IMR-90 (cell line): Measurements from ENCODE around the gene KLHL2. TPM values are rescaled to one million over a fixed set of nuclear protein-coding genes. Genes with fewer than 3 reads are reported as not detected.

ENCODE experiments used
- ATAC-seq: fragments of 200-7000 bp; cut with Tn5 transposase; 2 replicates; pipeline ENCODE4 v1.9.1; 2020; ENCODE audit warnings: low read depth, mild to moderate bottlenecking, moderate library complexity
- BruUV-seq: library from RNA; stranded (reverse); fragments of 400-500 nt; replicated peaks from 2 replicates; lab custom pipeline; 2021; lab: Mats Ljungman, UMichigan
- CTCF ChIA-PET: fragments of 300-600 bp; formaldehyde crosslinking; extraction: SDS; loops from one replicate; lab custom pipeline; 2021; ENCODE audit warnings: antibody characterized with exemption; lab: Yijun Ruan, JAX
- POLR2A ChIA-PET: fragments of 300-600 bp; sonication (Branson Sonifier 250); formaldehyde crosslinking; loops from one replicate; lab custom pipeline; 2022; ENCODE audit warnings: antibody characterized with exemption; ENCODE audit not compliant: unreplicated experiment; lab: Charles Lee
- DNase-seq: peaks from one replicate; pipeline ENCODE4 v3.0.0; 2013
- H2AFZ ChIP-seq: replicated peaks from 2 replicates; pipeline ENCODE3; 2013; ENCODE audit warnings: low read length, mild to moderate bottlenecking; ENCODE audit not compliant: poor library complexity
- H2AK5ac ChIP-seq: 2 replicates; pipeline ENCODE4 v1.6.1; 2013; ENCODE audit warnings: low read depth, low read length, inconsistent platforms
- H2AK9ac ChIP-seq: replicated peaks from 2 replicates; pipeline ENCODE3; 2013; ENCODE audit warnings: mild to moderate bottlenecking, low read depth, low read length, moderate library complexity; ENCODE audit not compliant: poor library complexity
- H2BK120ac ChIP-seq: 2 replicates; pipeline ENCODE4 v1.6.1; 2013; ENCODE audit warnings: low read depth, low read length, inconsistent platforms
- H2BK15ac ChIP-seq: 3 replicates; pipeline ENCODE4 v1.6.1; 2013; ENCODE audit warnings: low read depth, low read length, inconsistent platforms
- H2BK20ac ChIP-seq: 2 replicates; pipeline ENCODE4 v1.6.1; 2013; ENCODE audit warnings: low read depth, mild to moderate bottlenecking, inconsistent platforms, low read length, moderate library complexity
- H2BK5ac ChIP-seq: 2 replicates; pipeline ENCODE4 v1.6.1; 2013; ENCODE audit warnings: mild to moderate bottlenecking, low read depth, low read length, inconsistent platforms; ENCODE audit not compliant: poor library complexity, severe bottlenecking
- H3K14ac ChIP-seq: replicated peaks from 2 replicates; pipeline ENCODE4 v1.6.1; 2013; ENCODE audit warnings: low read depth, low read length, inconsistent platforms
- H3K18ac ChIP-seq: 2 replicates; pipeline ENCODE4 v1.6.1; 2013; ENCODE audit warnings: low read depth, low read length, control low read depth
- H3K23ac ChIP-seq: 2 replicates; pipeline ENCODE4 v1.6.1; 2013; ENCODE audit warnings: low read depth, low read length, inconsistent platforms
- H3K27ac ChIP-seq: 2 replicates; pipeline ENCODE4 v1.5.1; 2013; ENCODE audit warnings: mild to moderate bottlenecking, control low read depth, low read length; ENCODE audit not compliant: insufficient read depth
- H3K27me3 ChIP-seq: 2 replicates; pipeline ENCODE4 v1.6.1; 2013; ENCODE audit warnings: low read length; ENCODE audit not compliant: control insufficient read depth, insufficient read depth
- H3K36me3 ChIP-seq: 2 replicates; pipeline ENCODE4 v1.6.1; 2013; ENCODE audit warnings: low read length, mixed read lengths; ENCODE audit not compliant: control insufficient read depth, insufficient read depth
- H3K4ac ChIP-seq: 2 replicates; pipeline ENCODE4 v1.6.1; 2013; ENCODE audit warnings: low read depth, low read length, inconsistent platforms
- H3K4me1 ChIP-seq: 2 replicates; pipeline ENCODE4 v1.6.1; 2013; ENCODE audit warnings: low read length, mixed read lengths; ENCODE audit not compliant: control insufficient read depth, insufficient read depth
- H3K4me2 ChIP-seq: 2 replicates; pipeline ENCODE4 v1.6.1; 2013; ENCODE audit warnings: low read depth, mild to moderate bottlenecking, control low read depth, low read length, moderate library complexity
- H3K4me3 ChIP-seq: 2 replicates; pipeline ENCODE4 v1.5.1; 2013; ENCODE audit warnings: low read depth, mild to moderate bottlenecking, control low read depth, low read length, moderate library complexity; ENCODE audit not compliant: insufficient read depth
- H3K56ac ChIP-seq: 2 replicates; pipeline ENCODE4 v1.6.1; 2013; ENCODE audit warnings: low read length, inconsistent platforms; ENCODE audit not compliant: insufficient read depth; ENCODE audit errors: extremely low read depth
- H3K79me1 ChIP-seq, 2 experiments: 2 replicates each; pipeline ENCODE4 v1.6.1; 2013; ENCODE audit warnings: low read length in 2 of 2, inconsistent platforms in 1 of 2, low read depth in 1 of 2
- H3K9ac ChIP-seq: 2 replicates; pipeline ENCODE4 v1.6.1; 2013; ENCODE audit warnings: low read depth, low read length, control low read depth
- H3K9me1 ChIP-seq: 2 replicates; pipeline ENCODE4 v1.6.1; 2013; ENCODE audit warnings: low read length, inconsistent platforms; ENCODE audit not compliant: insufficient read depth
- H3K9me3 ChIP-seq: 2 replicates; pipeline ENCODE4 v1.6.1; 2013; ENCODE audit warnings: low read length; ENCODE audit not compliant: control insufficient read depth, insufficient read depth
- H4K20me1 ChIP-seq: 2 replicates; pipeline ENCODE4 v1.6.1; 2013; ENCODE audit warnings: low read length, inconsistent platforms; ENCODE audit not compliant: insufficient read depth
- H4K5ac ChIP-seq: 2 replicates; pipeline ENCODE4 v1.6.1; 2013; ENCODE audit warnings: mild to moderate bottlenecking, low read depth, low read length, control low read depth
- H4K8ac ChIP-seq, 2 experiments: 2 replicates each; pipeline ENCODE4 v1.6.1; 2013; ENCODE audit warnings: low read depth in 2 of 2, low read length in 2 of 2, control low read depth in 1 of 2, inconsistent platforms in 1 of 2
- H4K91ac ChIP-seq: 2 replicates; pipeline ENCODE4 v1.6.1; 2013; ENCODE audit warnings: low read depth, low read length, inconsistent platforms; ENCODE audit not compliant: insufficient read depth
- BHLHE40 ChIP-seq: fragments of 150-350 bp; IDR thresholded peaks from 2 replicates; pipeline ENCODE4 v1.6.1; 2016; ENCODE audit warnings: mild to moderate bottlenecking, low read depth, low read length
- CEBPB ChIP-seq: IDR thresholded peaks from 2 replicates; pipeline ENCODE4 v1.6.1; 2012; ENCODE audit warnings: low read depth, low read length, improper control_type of control experiment
- CTCF ChIP-seq: conservative IDR thresholded peaks from 2 replicates; pipeline ENCODE4 v1.5.1; 2012; ENCODE audit warnings: mild to moderate bottlenecking, low read depth, low read length, improper control_type of control experiment
- ELK1 ChIP-seq: fragments of 150-350 bp; IDR thresholded peaks from 2 replicates; pipeline ENCODE4 v1.6.1; 2016; ENCODE audit warnings: low read depth, mild to moderate bottlenecking, low read length, moderate library complexity, borderline replicate concordance
- MAFK ChIP-seq: IDR thresholded peaks from 2 replicates; pipeline ENCODE4 v1.6.1; 2012; ENCODE audit warnings: low read depth, low read length, improper control_type of control experiment
- MAZ ChIP-seq: IDR thresholded peaks from 2 replicates; pipeline ENCODE4 v1.6.1; 2012; ENCODE audit warnings: low read depth, mild to moderate bottlenecking, low read length, improper control_type of control experiment, moderate library complexity, borderline replicate concordance
- MXI1 ChIP-seq: IDR thresholded peaks from 2 replicates; pipeline ENCODE4 v1.6.1; 2012; ENCODE audit warnings: low read depth, mild to moderate bottlenecking, low read length, moderate library complexity, borderline replicate concordance
- NFE2L2 ChIP-seq: fragments of 150-350 bp; IDR thresholded peaks from 2 replicates; pipeline ENCODE4 v1.6.1; 2016; ENCODE audit warnings: low read depth, mild to moderate bottlenecking, low read length
- POLR2A ChIP-seq: IDR thresholded peaks from 2 replicates; pipeline ENCODE4 v1.6.1; 2012; ENCODE audit warnings: mild to moderate bottlenecking, low read depth, low read length
- RAD21 ChIP-seq: IDR thresholded peaks from 2 replicates; pipeline ENCODE4 v1.6.1; 2012; ENCODE audit warnings: low read length, improper control_type of control experiment
- RCOR1 ChIP-seq: IDR thresholded peaks from 2 replicates; pipeline ENCODE4 v1.6.1; 2012; ENCODE audit warnings: mild to moderate bottlenecking, low read length, improper control_type of control experiment; ENCODE audit not compliant: insufficient replicate concordance
- RFX5 ChIP-seq: IDR thresholded peaks from 2 replicates; pipeline ENCODE4 v1.8.0; 2012; ENCODE audit warnings: low read depth, mild to moderate bottlenecking, low read length, moderate library complexity
- SMC3 ChIP-seq: fragments of 150-350 bp; IDR thresholded peaks from 2 replicates; pipeline ENCODE4 v1.6.1; 2016; ENCODE audit warnings: low read depth, mild to moderate bottlenecking, antibody characterized with exemption, low read length, moderate library complexity
- USF2 ChIP-seq: fragments of 150-350 bp; IDR thresholded peaks from 2 replicates; pipeline ENCODE4 v1.6.1; 2017; ENCODE audit warnings: mild to moderate bottlenecking, antibody characterized with exemption, low read length, low read depth
- WGBS, 2 experiments: methylation state at CpG; one replicate each; pipeline versions ENCODE4 v1.1.5 to v1.1.7; 2013; ENCODE audit warnings: missing lambda C conversion rate in 2 of 2; ENCODE audit not compliant: insufficient read length in 1 of 2; ENCODE audit errors: extremely low coverage in 2 of 2; 5-methylcytosine and 5-hydroxymethylcytosine counted together
- dilution Hi-C: fragments of 300-500 bp; cut with HindIII; formaldehyde crosslinking; loops from one replicate; pipeline ENCODE4 v1.14.3; 2018; ENCODE audit warnings: low sequenced_read_pairs; ENCODE audit not compliant: unreplicated experiment
- in situ Hi-C: fragments of 300-500 bp; cut with MboI; formaldehyde crosslinking; loops from 3 replicates; pipeline ENCODE4 v1.14.3; 2019; ENCODE audit warnings: low sequenced_read_pairs, inconsistent platforms, mixed read lengths
- intact Hi-C: fragments of 100-400 bp; cut with micrococcal nuclease; formaldehyde crosslinking; loops from 2 replicates; pipeline ENCODE4 v1.10.0; 2022
- polyA plus RNA-seq, 3 experiments: library from polyadenylated mRNA; depleted of rRNA; stranded (reverse); fragments of >200 nt; gene quantifications; 2 replicates each; pipeline ENCODE4 v1.2.3, GENCODE V29; 2012; ENCODE audit warnings: low replicate concordance in 1 of 3
- total RNA-seq: library from RNA; depleted of rRNA; stranded (reverse); fragments of >200 nt; gene quantifications from 2 replicates; pipeline ENCODE4 v1.2.3, GENCODE V29; 2012

KLHL2 gene
- total and polyA plus RNA-seq, 2 of the 4 experiments (the other 2 are of a cell fraction): 11.0 to 12.4 TPM

- DNase-seq: no peak
- Histone ChIP-seq H2AFZ (no peak overlapping the region), H4K8ac (no peak overlapping the region), H3K4me3 (no peak overlapping the region), H2BK20ac (no peak overlapping the region), H2BK15ac (no peak overlapping the region), H3K79me1 (peaks cover 0 to 4% of the 10 kb centered on the region in 2 experiments; a peak in 2 of 4 replicates), H2AK5ac (no peak overlapping the region), H3K4me2 (no peak overlapping the region), H4K20me1 (no peaks in the 10 kb centered on the region), H3K23ac (no peak overlapping the region), H3K4ac (no peak overlapping the region), H3K56ac (no peak overlapping the region), H3K14ac (no peak overlapping the region), H3K9me1 (no peaks in the 10 kb centered on the region; the same call in 1 of the 2 replicates), H3K27me3 (no peaks in the 10 kb centered on the region), H3K18ac (no peak overlapping the region), H2BK120ac (no peak overlapping the region), H2BK5ac (no peak overlapping the region), H4K91ac (no peak overlapping the region), H4K5ac (no peak overlapping the region), H3K27ac (no peak overlapping the region), H3K9me3 (no peaks in the 10 kb centered on the region), H3K4me1 (peaks cover 2% of the 10 kb centered on the region; the same call in 1 of the 2 replicates), H2AK9ac (no peak overlapping the region), H3K36me3 (peaks cover 4% of the 10 kb centered on the region; the same call in 1 of the 2 replicates), H3K9ac (no peak overlapping the region)
- WGBS, 2 experiments: no CpG with 5 or more reads among the region's 2 CpGs
- POLR2A ChIA-PET: interaction anchor here (0.6 kb wide), 1 partner anchor 19 kb away, joined by 10 read pairs; no protein-coding TSS in a partner anchor
- intact Hi-C loops (no loop called here), dilution Hi-C loops (no loop called here), in situ Hi-C loops (no loop called here)
- no TSS peak for BruUV-seq
- CTCF ChIA-PET: no interaction called here
- TF ChIP-seq CEBPB (no peak), MXI1 (no peak), RFX5 (no peak), RCOR1 (no peak), CTCF (no peak), ELK1 (no peak), SMC3 (no peak), NFE2L2 (no peak), USF2 (no peak), RAD21 (no peak), POLR2A (no peak), MAZ (no peak), BHLHE40 (no peak), MAFK (no peak)
- ATAC-seq: peak; percentile 54
These were observed 86.7 kb downstream of the KLHL2 start for GRCh38 chr4:165293927-165294649.
